Neural cell (in vitro differentiated cells): ENCODE results near the gene MINDY4. TPM values are rescaled to one million over a fixed set of nuclear protein-coding genes. Genes with fewer than 3 reads are reported as not detected.

Experiments used
- H2AFZ ChIP-seq: fragments of 200-600, 300-800 bp; sonication (generic), shearing (Covaris generic); 2 replicates; pipeline ENCODE4 v1.6.0; 2014; ENCODE audit warnings: low read depth, mild to moderate bottlenecking, antibody characterized with exemption, low read length, moderate library complexity
- H3F3A ChIP-seq: fragments of 200-600 bp; shearing (Covaris generic); 2 replicates; pipeline ENCODE4 v1.6.1; 2016; ENCODE audit warnings: mild to moderate bottlenecking, moderate library complexity, mixed read lengths, antibody characterized with exemption, low read length; ENCODE audit not compliant: insufficient read depth, poor library complexity, severe bottlenecking
- H3K27ac ChIP-seq: fragments of 200-600, 300-800 bp; sonication (generic), shearing (Covaris generic); 2 replicates; pipeline ENCODE4 v1.5.1; 2014; ENCODE audit warnings: mild to moderate bottlenecking, low read length, moderate library complexity
- H3K27me3 ChIP-seq: fragments of 300-800, 200-600 bp; sonication (generic), shearing (Covaris generic); 2 replicates; pipeline ENCODE4 v1.6.0; 2014; ENCODE audit warnings: mild to moderate bottlenecking, low read depth, low read length, moderate library complexity; ENCODE audit not compliant: insufficient read depth
- H3K36me3 ChIP-seq: fragments of 300-800, 200-600 bp; sonication (generic), shearing (Covaris generic); 2 replicates; pipeline ENCODE4 v1.5.1; 2014; ENCODE audit warnings: mild to moderate bottlenecking, antibody characterized with exemption, low read length, moderate library complexity; ENCODE audit not compliant: insufficient read depth
- H3K4me2 ChIP-seq: fragments of 300-800, 200-600 bp; sonication (generic), shearing (Covaris generic); 2 replicates; pipeline ENCODE4 v1.6.0; 2014; ENCODE audit warnings: mild to moderate bottlenecking, low read length
- H3K4me3 ChIP-seq: fragments of 300-800, 200-600 bp; sonication (generic), shearing (Covaris generic); 2 replicates; pipeline ENCODE4 v1.5.1; 2014; ENCODE audit warnings: mild to moderate bottlenecking, low read length, moderate library complexity
- H3K79me2 ChIP-seq: fragments of 200-600 bp; shearing (Covaris generic); replicated peaks from 2 replicates; pipeline ENCODE4 v1.6.0; 2014; ENCODE audit warnings: mild to moderate bottlenecking, low read length, moderate library complexity; ENCODE audit not compliant: insufficient read depth
- H3K9ac ChIP-seq: fragments of 300-800, 200-600 bp; sonication (generic), shearing (Covaris generic); 2 replicates; pipeline ENCODE4 v1.6.1; 2016; ENCODE audit warnings: mild to moderate bottlenecking, low read length, mixed read lengths
- H3K9me2 ChIP-seq: fragments of 200-600 bp; shearing (Covaris generic); 2 replicates; pipeline ENCODE4 v1.6.1; 2016; ENCODE audit warnings: mild to moderate bottlenecking, low read length, mixed read lengths; ENCODE audit not compliant: insufficient read depth
- H3K9me3 ChIP-seq: fragments of 200-600, 300-800 bp; sonication (generic), shearing (Covaris generic); 2 replicates; pipeline ENCODE4 v1.6.1; 2016; ENCODE audit warnings: mild to moderate bottlenecking, mixed run types, low read length, moderate library complexity, mixed read lengths
- H4K20me1 ChIP-seq: fragments of 200-600 bp; shearing (Covaris generic); 2 replicates; pipeline ENCODE4 v1.6.1; 2016; ENCODE audit warnings: mild to moderate bottlenecking, mixed run types; ENCODE audit not compliant: insufficient read depth
- EP300 ChIP-seq: fragments of 450-650 bp; conservative IDR thresholded peaks from 2 replicates; pipeline ENCODE4 v1.6.1; 2014; ENCODE audit warnings: antibody characterized with exemption, mild to moderate bottlenecking, moderate library complexity; ENCODE audit not compliant: poor library complexity, severe bottlenecking
- EZH2 ChIP-seq: fragments of 200-600, 300-800 bp; shearing (Covaris generic), sonication (generic); IDR thresholded peaks from 2 replicates; pipeline ENCODE4 v1.6.1; 2014; ENCODE audit warnings: antibody characterized with exemption, low read length, borderline replicate concordance, mild to moderate bottlenecking; ENCODE audit not compliant: insufficient read depth, poor library complexity, severe bottlenecking
- MXI1 ChIP-seq: fragments of 450-650 bp; conservative IDR thresholded peaks from 2 replicates; pipeline ENCODE4 v1.6.1; 2014; ENCODE audit warnings: antibody characterized with exemption, mild to moderate bottlenecking; ENCODE audit not compliant: poor library complexity, severe bottlenecking
- POLR2AphosphoS5 ChIP-seq: IDR thresholded peaks from 2 replicates; pipeline ENCODE4 v1.6.1; 2012
- RAD21 ChIP-seq: fragments of 450-650 bp; conservative IDR thresholded peaks from 2 replicates; pipeline ENCODE4 v1.6.1; 2014; ENCODE audit warnings: antibody characterized with exemption, mild to moderate bottlenecking, moderate library complexity
- REST ChIP-seq: IDR thresholded peaks from 2 replicates; pipeline ENCODE4 v1.6.1; 2012; ENCODE audit warnings: borderline replicate concordance
- SMC3 ChIP-seq: fragments of 450-650 bp; conservative IDR thresholded peaks from 2 replicates; pipeline ENCODE4 v1.6.1; 2014; ENCODE audit warnings: antibody characterized with exemption, mild to moderate bottlenecking, moderate library complexity; ENCODE audit not compliant: poor library complexity
- TAF1 ChIP-seq: IDR thresholded peaks from 2 replicates; pipeline ENCODE4 v1.6.1; 2012; ENCODE audit warnings: low read depth
- polyA plus RNA-seq: library from polyadenylated mRNA; depleted of rRNA; stranded (reverse); fragments of >200 nt; gene quantifications from 2 replicates; pipeline ENCODE4 v1.2.3, GENCODE V29; 2014
- TF ChIP-seq, protein P1 (sequence below): fragments of 450-650 bp; IDR thresholded peaks from 2 replicates; pipeline ENCODE4 v1.5.1; 2014; ENCODE audit warnings: antibody characterized with exemption, mild to moderate bottlenecking, moderate library complexity; ENCODE audit not compliant: poor library complexity, severe bottlenecking

Gene MINDY4
- polyA plus RNA-seq, 1 donor from 2014 or later, result 1.0 TPM

DNA sequence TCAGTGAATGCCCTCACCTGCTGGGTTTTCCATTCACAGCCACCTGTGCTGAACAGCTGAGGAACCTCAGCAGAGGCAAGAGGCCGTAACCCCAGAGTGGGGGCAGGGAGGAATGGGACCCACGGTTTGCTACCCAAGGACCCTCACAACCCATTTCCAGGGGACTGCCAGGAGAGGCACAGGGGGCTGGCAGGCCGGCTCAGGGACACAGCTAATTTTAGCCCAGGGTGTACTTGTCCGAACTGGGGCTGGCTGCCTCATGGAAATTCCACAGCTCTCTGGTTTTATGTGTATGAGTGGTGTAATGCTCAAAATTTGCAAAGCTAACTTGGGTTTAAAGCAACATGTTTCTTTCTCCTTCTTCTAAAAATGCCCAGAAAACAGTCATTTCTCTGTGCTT, 42.2 kb downstream of the MINDY4 start:
- no peak overlapping the region for H3K4me2 ChIP-seq
- H4K20me1 ChIP-seq, result no peaks in the 10 kb centered on the region
- no peaks in the 10 kb centered on the region for H3F3A ChIP-seq
- H3K9me3 ChIP-seq, result no peaks in the 10 kb centered on the region
- no peak overlapping the region for H3K4me3 ChIP-seq
- H3K9me2 ChIP-seq, result no peaks in the 10 kb centered on the region
- no peaks in the 10 kb centered on the region for H3K36me3 ChIP-seq
- H2AFZ ChIP-seq, result no peak overlapping the region
- no peak overlapping the region for H3K27ac ChIP-seq
- no peaks in the 10 kb centered on the region for H3K79me2 ChIP-seq
- H3K9ac ChIP-seq, result no peak overlapping the region
- H3K27me3 ChIP-seq, result no peaks in the 10 kb centered on the region
- TF ChIP-seq MXI1, result no peak
- TF ChIP-seq POLR2AphosphoS5, result no peak
- no peak for TF ChIP-seq RAD21
- no peak for TF ChIP-seq TAF1
- no peak for TF ChIP-seq EP300
- no peak for TF ChIP-seq SMC3
- no peak for TF ChIP-seq EZH2
- no peak for TF ChIP-seq REST
- TF ChIP-seq, protein P1, sequence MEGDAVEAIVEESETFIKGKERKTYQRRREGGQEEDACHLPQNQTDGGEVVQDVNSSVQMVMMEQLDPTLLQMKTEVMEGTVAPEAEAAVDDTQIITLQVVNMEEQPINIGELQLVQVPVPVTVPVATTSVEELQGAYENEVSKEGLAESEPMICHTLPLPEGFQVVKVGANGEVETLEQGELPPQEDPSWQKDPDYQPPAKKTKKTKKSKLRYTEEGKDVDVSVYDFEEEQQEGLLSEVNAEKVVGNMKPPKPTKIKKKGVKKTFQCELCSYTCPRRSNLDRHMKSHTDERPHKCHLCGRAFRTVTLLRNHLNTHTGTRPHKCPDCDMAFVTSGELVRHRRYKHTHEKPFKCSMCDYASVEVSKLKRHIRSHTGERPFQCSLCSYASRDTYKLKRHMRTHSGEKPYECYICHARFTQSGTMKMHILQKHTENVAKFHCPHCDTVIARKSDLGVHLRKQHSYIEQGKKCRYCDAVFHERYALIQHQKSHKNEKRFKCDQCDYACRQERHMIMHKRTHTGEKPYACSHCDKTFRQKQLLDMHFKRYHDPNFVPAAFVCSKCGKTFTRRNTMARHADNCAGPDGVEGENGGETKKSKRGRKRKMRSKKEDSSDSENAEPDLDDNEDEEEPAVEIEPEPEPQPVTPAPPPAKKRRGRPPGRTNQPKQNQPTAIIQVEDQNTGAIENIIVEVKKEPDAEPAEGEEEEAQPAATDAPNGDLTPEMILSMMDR, result no peak

GRCh38 chr7:30814700-30815387, 43.6 kb downstream of the MINDY4 start:
- Histone ChIP-seq H2AFZ (no peak overlapping the region), H3K9me2 (no peaks in the 10 kb centered on the region), H3F3A (no peaks in the 10 kb centered on the region), H3K4me2 (no peak overlapping the region), H3K9me3 (no peaks in the 10 kb centered on the region), H3K4me3 (no peak overlapping the region), H3K79me2 (no peaks in the 10 kb centered on the region), H4K20me1 (no peaks in the 10 kb centered on the region), H3K36me3 (no peaks in the 10 kb centered on the region), H3K27ac (no peak overlapping the region), H3K27me3 (no peaks in the 10 kb centered on the region), H3K9ac (no peak overlapping the region)
- TF ChIP-seq, protein P1, result no peak
- no peak for TF ChIP-seq TAF1
- no peak for TF ChIP-seq EZH2
- no peak for TF ChIP-seq RAD21
- TF ChIP-seq MXI1, result no peak
- TF ChIP-seq POLR2AphosphoS5, result no peak
- TF ChIP-seq REST, result no peak
